ENCODE data around the gene ZNF280A.
"Not testable (repeated sequence)": the region's sequence is repeated elsewhere in the genome, so short reads cannot be mapped to it uniquely, and the experiment has no call there.

The ZNF280A gene

GRCh38 chr22:22468794-22469469 is 51.1 kb downstream of the ZNF280A start:
- H3K9ac ChIP-seq (ENCODE audit: low read length); H2BK120ac ChIP-seq (ENCODE audit: insufficient read depth, low read length, poor library complexity); H3K18ac ChIP-seq (ENCODE audit: low read length); H2AK5ac ChIP-seq (ENCODE audit: low read length); H3K14ac ChIP-seq (ENCODE audit: low read length); H3K79me2 ChIP-seq (ENCODE audit: control insufficient read depth, insufficient read depth, low read length, poor library complexity); H3K27me3 ChIP-seq (ENCODE audit: insufficient read depth, low read length); H3K23ac ChIP-seq (ENCODE audit: low read length); H3K4me3 ChIP-seq (ENCODE audit: low read depth, low read length); H3K4ac ChIP-seq (ENCODE audit: low read depth, low read length); H3K79me1 ChIP-seq (ENCODE audit: low read length); H3K4me1 ChIP-seq (ENCODE audit: control insufficient read depth in 1 of 2, insufficient read depth in 2 of 2, low read length in 2 of 2); H3K27ac ChIP-seq (ENCODE audit: low read depth, low read length); H4K12ac ChIP-seq (ENCODE audit: low read depth, low read length); H2BK12ac ChIP-seq (ENCODE audit: low read length); DNase-seq; H4K8ac ChIP-seq (ENCODE audit: low read depth, low read length); H4K91ac ChIP-seq (ENCODE audit: low read depth, low read length); H3K4me2 ChIP-seq (ENCODE audit: low read length); H2AFZ ChIP-seq (ENCODE audit: insufficient read depth, low read length, poor library complexity); H2BK5ac ChIP-seq (ENCODE audit: low read depth, low read length, poor library complexity); H3K36me3 ChIP-seq (ENCODE audit: control insufficient read depth in 1 of 2, insufficient read depth in 2 of 2, low read length in 2 of 2); H3K9me3 ChIP-seq (ENCODE audit: insufficient read depth, low read depth, low read length): not testable (repeated sequence)
- no CpG with 5 or more reads among the region's 11 CpGs for WGBS (ENCODE audit: extremely low coverage, insufficient coverage, insufficient read length)

GRCh38 chr22:22467112-22467511 is 53.0 kb downstream of the ZNF280A start:
- Histone ChIP-seq H3K36me3 (ENCODE audit: control insufficient read depth in 1 of 2, insufficient read depth in 2 of 2, low read length in 2 of 2) (no peaks in the 10 kb centered on the region), H3K4me1 (ENCODE audit: control insufficient read depth in 1 of 2, insufficient read depth in 2 of 2, low read length in 2 of 2) (no peaks in the 10 kb centered on the region), H2BK120ac (ENCODE audit: insufficient read depth, low read length, poor library complexity) (no peak overlapping the region), H3K14ac (ENCODE audit: low read length) (no peak overlapping the region), H4K8ac (ENCODE audit: low read depth, low read length) (no peak overlapping the region), H2BK12ac (ENCODE audit: low read length) (no peak overlapping the region), H3K27me3 (ENCODE audit: insufficient read depth, low read length) (no peaks in the 10 kb centered on the region), H3K23ac (ENCODE audit: low read length) (no peak overlapping the region), H3K9me3 (ENCODE audit: insufficient read depth, low read depth, low read length) (peaks cover 3% of the 10 kb centered on the region), H3K4me2 (ENCODE audit: low read length) (no peak overlapping the region), H3K79me2 (ENCODE audit: control insufficient read depth, insufficient read depth, low read length, poor library complexity) (no peaks in the 10 kb centered on the region), H3K4me3 (ENCODE audit: low read depth, low read length) (no peak overlapping the region), H4K12ac (ENCODE audit: low read depth, low read length) (no peak overlapping the region), H3K18ac (ENCODE audit: low read length) (no peak overlapping the region), H3K27ac (ENCODE audit: low read depth, low read length) (no peak overlapping the region), H3K4ac (ENCODE audit: low read depth, low read length) (no peak overlapping the region), H2AK5ac (ENCODE audit: low read length) (no peak overlapping the region), H3K9ac (ENCODE audit: low read length) (no peak overlapping the region), H3K79me1 (ENCODE audit: low read length) (no peaks in the 10 kb centered on the region), H4K91ac (ENCODE audit: low read depth, low read length) (no peak overlapping the region), H2BK5ac (ENCODE audit: low read depth, low read length, poor library complexity) (no peak overlapping the region), H2AFZ (ENCODE audit: insufficient read depth, low read length, poor library complexity) (no peak overlapping the region)
- no peak for DNase-seq
- WGBS (ENCODE audit: extremely low coverage, insufficient coverage, insufficient read length): no CpG with 5 or more reads among the region's 1 CpG

- no peak overlapping the region for H3K14ac ChIP-seq (ENCODE audit: low read length)
- H3K4ac ChIP-seq (ENCODE audit: low read depth, low read length): no peak overlapping the region
- H3K4me1 ChIP-seq (ENCODE audit: control insufficient read depth in 1 of 2, insufficient read depth in 2 of 2, low read length in 2 of 2): no peaks in the 10 kb centered on the region
- H4K91ac ChIP-seq (ENCODE audit: low read depth, low read length): no peak overlapping the region
- WGBS (ENCODE audit: extremely low coverage, insufficient coverage, insufficient read length): no CpG with 5 or more reads among the region's 1 CpG
- no peaks in the 10 kb centered on the region for H3K36me3 ChIP-seq (ENCODE audit: control insufficient read depth in 1 of 2, insufficient read depth in 2 of 2, low read length in 2 of 2)
- DNase-seq: no peak
- H3K27ac ChIP-seq (ENCODE audit: low read depth, low read length): no peak overlapping the region
- no peak overlapping the region for H2AK5ac ChIP-seq (ENCODE audit: low read length)
- H3K27me3 ChIP-seq (ENCODE audit: insufficient read depth, low read length): no peaks in the 10 kb centered on the region
- no peak overlapping the region for H3K9ac ChIP-seq (ENCODE audit: low read length)
- H3K79me2 ChIP-seq (ENCODE audit: control insufficient read depth, insufficient read depth, low read length, poor library complexity): no peaks in the 10 kb centered on the region
- no peak overlapping the region for H4K12ac ChIP-seq (ENCODE audit: low read depth, low read length)
- H4K8ac ChIP-seq (ENCODE audit: low read depth, low read length): no peak overlapping the region
- H2AFZ ChIP-seq (ENCODE audit: insufficient read depth, low read length, poor library complexity): no peak overlapping the region
- peaks cover 3% of the 10 kb centered on the region for H3K9me3 ChIP-seq (ENCODE audit: insufficient read depth, low read depth, low read length)
- H3K79me1 ChIP-seq (ENCODE audit: low read length): no peaks in the 10 kb centered on the region
- no peak overlapping the region for H3K18ac ChIP-seq (ENCODE audit: low read length)
- no peak overlapping the region for H2BK120ac ChIP-seq (ENCODE audit: insufficient read depth, low read length, poor library complexity)
- no peak overlapping the region for H2BK5ac ChIP-seq (ENCODE audit: low read depth, low read length, poor library complexity)
- H3K23ac ChIP-seq (ENCODE audit: low read length): no peak overlapping the region
- H3K4me2 ChIP-seq (ENCODE audit: low read length): no peak overlapping the region
- H3K4me3 ChIP-seq (ENCODE audit: low read depth, low read length): no peak overlapping the region
- H2BK12ac ChIP-seq (ENCODE audit: low read length): no peak overlapping the region
Observed at GRCh38 chr22:22465782-22466181, 54.3 kb downstream of the ZNF280A start.

GRCh38 chr22:22465094-22465602 is 54.9 kb downstream of the ZNF280A start:
- no peaks in the 10 kb centered on the region for H3K79me1 ChIP-seq (ENCODE audit: low read length)
- H3K79me2 ChIP-seq (ENCODE audit: control insufficient read depth, insufficient read depth, low read length, poor library complexity): no peaks in the 10 kb centered on the region
- peaks cover 5% of the 10 kb centered on the region for H3K9me3 ChIP-seq (ENCODE audit: insufficient read depth, low read depth, low read length)
- H3K27me3 ChIP-seq (ENCODE audit: insufficient read depth, low read length): no peaks in the 10 kb centered on the region
- H4K91ac ChIP-seq (ENCODE audit: low read depth, low read length): no peak overlapping the region
- no peaks in the 10 kb centered on the region for H3K4me1 ChIP-seq (ENCODE audit: control insufficient read depth in 1 of 2, insufficient read depth in 2 of 2, low read length in 2 of 2)
- no peak overlapping the region for H3K9ac ChIP-seq (ENCODE audit: low read length)
- no peak overlapping the region for H3K4ac ChIP-seq (ENCODE audit: low read depth, low read length)
- no peak overlapping the region for H2BK5ac ChIP-seq (ENCODE audit: low read depth, low read length, poor library complexity)
- H4K8ac ChIP-seq (ENCODE audit: low read depth, low read length): no peak overlapping the region
- no peak overlapping the region for H3K27ac ChIP-seq (ENCODE audit: low read depth, low read length)
- H2AK5ac ChIP-seq (ENCODE audit: low read length): no peak overlapping the region
- H3K18ac ChIP-seq (ENCODE audit: low read length): no peak overlapping the region
- no peak overlapping the region for H2BK12ac ChIP-seq (ENCODE audit: low read length)
- no peak overlapping the region for H4K12ac ChIP-seq (ENCODE audit: low read depth, low read length)
- no CpG with 5 or more reads among the region's 7 CpGs for WGBS (ENCODE audit: extremely low coverage, insufficient coverage, insufficient read length)
- H3K14ac ChIP-seq (ENCODE audit: low read length): no peak overlapping the region
- no peak overlapping the region for H2BK120ac ChIP-seq (ENCODE audit: insufficient read depth, low read length, poor library complexity)
- H2AFZ ChIP-seq (ENCODE audit: insufficient read depth, low read length, poor library complexity): no peak overlapping the region
- H3K23ac ChIP-seq (ENCODE audit: low read length): no peak overlapping the region
- H3K4me3 ChIP-seq (ENCODE audit: low read depth, low read length): no peak overlapping the region
- no peak for DNase-seq
- no peaks in the 10 kb centered on the region for H3K36me3 ChIP-seq (ENCODE audit: control insufficient read depth in 1 of 2, insufficient read depth in 2 of 2, low read length in 2 of 2)
- H3K4me2 ChIP-seq (ENCODE audit: low read length): no peak overlapping the region
